IPS-15b (cell line): ENCODE data around the gene MOB2.
"Not testable (repeated sequence)": the region's sequence is repeated elsewhere in the genome, so short reads cannot be mapped to it uniquely, and the experiment has no call there.

Source experiments
- H3K27me3 ChIP-seq: one replicate; pipeline ENCODE4 v1.6.1; 2013; ENCODE audit warnings: low read length; ENCODE audit not compliant: control insufficient read depth, insufficient read depth
- H3K36me3 ChIP-seq: one replicate; pipeline ENCODE4 v1.6.1; 2013; ENCODE audit warnings: low read length; ENCODE audit not compliant: control insufficient read depth, insufficient read depth
- H3K4me1 ChIP-seq: one replicate; pipeline ENCODE4 v1.6.1; 2013; ENCODE audit warnings: mild to moderate bottlenecking, low read length; ENCODE audit not compliant: control insufficient read depth, insufficient read depth
- H3K4me3 ChIP-seq: one replicate; pipeline ENCODE4 v1.5.1; 2013; ENCODE audit warnings: low read depth, low read length
- H3K9ac ChIP-seq: one replicate; pipeline ENCODE4 v1.6.1; 2013; ENCODE audit warnings: low read depth, mild to moderate bottlenecking, low read length
- H3K9me3 ChIP-seq: one replicate; pipeline ENCODE4 v1.6.1; 2013; ENCODE audit warnings: mild to moderate bottlenecking, low read length; ENCODE audit not compliant: control insufficient read depth, insufficient read depth

Gene MOB2

GRCh38 chr11:1516273-1517067, 29.9 kb upstream of the MOB2 start:
- Histone ChIP-seq H3K27me3 (no peaks in the 10 kb centered on the region), H3K9me3 (no peaks in the 10 kb centered on the region), H3K9ac (no peak overlapping the region), H3K4me1 (peaks cover 10% of the 10 kb centered on the region), H3K4me3 (no peak overlapping the region), H3K36me3 (peaks cover 3% of the 10 kb centered on the region)

GRCh38 chr11:1515082-1516060, 28.8 kb upstream of the MOB2 start:
- Histone ChIP-seq H3K4me1 (peaks cover 10% of the 10 kb centered on the region), H3K27me3 (no peaks in the 10 kb centered on the region), H3K36me3 (peaks cover 3% of the 10 kb centered on the region), H3K4me3 (no peak overlapping the region), H3K9me3 (no peaks in the 10 kb centered on the region), H3K9ac (no peak overlapping the region)

- H3K4me1 ChIP-seq = peaks cover 10% of the 10 kb centered on the region
- H3K9me3 ChIP-seq = no peaks in the 10 kb centered on the region
- H3K9ac ChIP-seq = no peak overlapping the region
- no peak overlapping the region for H3K4me3 ChIP-seq
- no peaks in the 10 kb centered on the region for H3K27me3 ChIP-seq
- H3K36me3 ChIP-seq = peaks cover 3% of the 10 kb centered on the region
Measured at GRCh38 chr11:1514336-1515061, 27.9 kb upstream of the MOB2 start.

GRCh38 chr11:1513326-1514296, 27.0 kb upstream of the MOB2 start:
- no peak overlapping the region for H3K4me3 ChIP-seq
- H3K9ac ChIP-seq = no peak overlapping the region
- no peaks in the 10 kb centered on the region for H3K9me3 ChIP-seq
- H3K4me1 ChIP-seq = peaks cover 10% of the 10 kb centered on the region
- H3K27me3 ChIP-seq = no peaks in the 10 kb centered on the region
- H3K36me3 ChIP-seq = peaks cover 3% of the 10 kb centered on the region

GRCh38 chr11:1512531-1513258, 26.1 kb upstream of the MOB2 start:
- not testable (repeated sequence) for H3K4me3 ChIP-seq, H3K9ac ChIP-seq, H3K9me3 ChIP-seq, H3K27me3 ChIP-seq, H3K36me3 ChIP-seq
- peaks cover 10% of the 10 kb centered on the region for H3K4me1 ChIP-seq

GRCh38 chr11:1511937-1512496, 25.4 kb upstream of the MOB2 start:
- Histone ChIP-seq H3K9ac (no peak overlapping the region), H3K9me3 (no peaks in the 10 kb centered on the region), H3K36me3 (peaks cover 3% of the 10 kb centered on the region), H3K4me1 (peaks cover 10% of the 10 kb centered on the region), H3K27me3 (no peaks in the 10 kb centered on the region), H3K4me3 (no peak overlapping the region)

GRCh38 chr11:1510928-1511327, 24.3 kb upstream of the MOB2 start:
- Histone ChIP-seq H3K9ac (no peak overlapping the region), H3K4me3 (no peak overlapping the region), H3K36me3 (peaks cover 3% of the 10 kb centered on the region), H3K4me1 (peaks cover 10% of the 10 kb centered on the region), H3K9me3 (no peaks in the 10 kb centered on the region), H3K27me3 (no peaks in the 10 kb centered on the region)

GRCh38 chr11:1510351-1510750, 23.8 kb upstream of the MOB2 start:
- H3K9me3 ChIP-seq, H3K36me3 ChIP-seq: not testable (repeated sequence)

GRCh38 chr11:1509626-1510255, 23.2 kb upstream of the MOB2 start:
- Histone ChIP-seq H3K4me3 (no peak overlapping the region), H3K9me3 (no peaks in the 10 kb centered on the region), H3K36me3 (peaks cover 3% of the 10 kb centered on the region), H3K27me3 (no peaks in the 10 kb centered on the region), H3K9ac (no peak overlapping the region), H3K4me1 (peaks cover 10% of the 10 kb centered on the region)

More at GRCh38 chr11:1510351-1510750, 23.8 kb upstream of the MOB2 start:
- not testable (repeated sequence) for H3K9ac ChIP-seq, H3K4me3 ChIP-seq, H3K27me3 ChIP-seq
- peaks cover 10% of the 10 kb centered on the region for H3K4me1 ChIP-seq

- peaks cover 10% of the 10 kb centered on the region for H3K4me1 ChIP-seq
- peaks cover 3% of the 10 kb centered on the region for H3K36me3 ChIP-seq
- no peak overlapping the region for H3K4me3 ChIP-seq
- H3K9ac ChIP-seq = no peak overlapping the region
- H3K27me3 ChIP-seq = no peaks in the 10 kb centered on the region
- H3K9me3 ChIP-seq = no peaks in the 10 kb centered on the region
Measured at GRCh38 chr11:1508986-1509385, 22.4 kb upstream of the MOB2 start.
